ENCODE measurements around the gene HTATSF1.

- TF ChIP-seq EZH2 (IDR thresholded peaks at IDR 0.05; ENCODE audit: borderline replicate concordance, insufficient read depth, low read depth, low read length, poor library complexity, severe bottlenecking): no peak
- TF ChIP-seq, protein P1, sequence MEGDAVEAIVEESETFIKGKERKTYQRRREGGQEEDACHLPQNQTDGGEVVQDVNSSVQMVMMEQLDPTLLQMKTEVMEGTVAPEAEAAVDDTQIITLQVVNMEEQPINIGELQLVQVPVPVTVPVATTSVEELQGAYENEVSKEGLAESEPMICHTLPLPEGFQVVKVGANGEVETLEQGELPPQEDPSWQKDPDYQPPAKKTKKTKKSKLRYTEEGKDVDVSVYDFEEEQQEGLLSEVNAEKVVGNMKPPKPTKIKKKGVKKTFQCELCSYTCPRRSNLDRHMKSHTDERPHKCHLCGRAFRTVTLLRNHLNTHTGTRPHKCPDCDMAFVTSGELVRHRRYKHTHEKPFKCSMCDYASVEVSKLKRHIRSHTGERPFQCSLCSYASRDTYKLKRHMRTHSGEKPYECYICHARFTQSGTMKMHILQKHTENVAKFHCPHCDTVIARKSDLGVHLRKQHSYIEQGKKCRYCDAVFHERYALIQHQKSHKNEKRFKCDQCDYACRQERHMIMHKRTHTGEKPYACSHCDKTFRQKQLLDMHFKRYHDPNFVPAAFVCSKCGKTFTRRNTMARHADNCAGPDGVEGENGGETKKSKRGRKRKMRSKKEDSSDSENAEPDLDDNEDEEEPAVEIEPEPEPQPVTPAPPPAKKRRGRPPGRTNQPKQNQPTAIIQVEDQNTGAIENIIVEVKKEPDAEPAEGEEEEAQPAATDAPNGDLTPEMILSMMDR (IDR thresholded peaks at IDR 0.05): no peak
Measured at GRCh38 chrX:136525738-136526606, 28.6 kb downstream of the HTATSF1 start.
